Heart right ventricle (tissue), 16 donors: ENCODE measurements around the gene EXOC2. TPM values are rescaled to one million over a fixed set of nuclear protein-coding genes. Genes with fewer than 3 reads are reported as not detected.

Source experiments
- ATAC-seq, 8 donors: fragments of 200-7000 bp; cut with Tn5 transposase; one replicate each; pipeline ENCODE4 v1.9.1; 2020; ENCODE audit warnings: mild to moderate bottlenecking in 8 of 8, moderate library complexity in 8 of 8, moderate number of reproducible peaks in 1 of 8
- DNase-seq, 2 donors: peaks; one replicate each; pipeline ENCODE4 v3.0.0-alpha.2; 2020
- H3K27ac ChIP-seq, 10 donors: fragments of 200-600 bp; sonication (generic) in 2 of 10; one replicate each; pipeline versions ENCODE4 v1.5.0 to v1.8.0; 2020 to 2022; ENCODE audit warnings: mild to moderate bottlenecking in 3 of 10
- H3K27me3 ChIP-seq, 7 donors: fragments of 200-600 bp; one replicate each; pipeline ENCODE4 v1.8.0; 2021 to 2022; ENCODE audit warnings: mild to moderate bottlenecking in 2 of 7
- H3K36me3 ChIP-seq, 9 donors: fragments of 200-600 bp; sonication (generic) in 1 of 9; one replicate each; pipeline versions ENCODE4 v1.5.0 to v1.8.0; 2020 to 2022; ENCODE audit warnings: mild to moderate bottlenecking in 2 of 9
- H3K4me1 ChIP-seq, 9 donors: fragments of 200-600 bp; sonication (generic) in 1 of 9; one replicate each; pipeline versions ENCODE4 v1.5.0 to v1.8.0; 2020 to 2022; ENCODE audit warnings: mild to moderate bottlenecking in 4 of 9
- H3K4me3 ChIP-seq, 10 donors: fragments of 200-600 bp; sonication (generic) in 2 of 10; one replicate each; pipeline versions ENCODE4 v1.5.0 to v1.8.0; 2020 to 2022; ENCODE audit warnings: mild to moderate bottlenecking in 7 of 10, moderate library complexity in 2 of 10
- H3K9me3 ChIP-seq, 11 donors: fragments of 200-600 bp in 10 of 11; sonication (generic) in 2 of 11; one replicate each; pipeline versions ENCODE4 v1.5.0 to v1.8.0; 2013 to 2022; ENCODE audit warnings: mild to moderate bottlenecking in 2 of 11, control low read depth in 1 of 11, moderate library complexity in 1 of 11
- CTCF ChIP-seq, 9 donors: fragments of 200-600 bp; sonication (generic) in 2 of 9; IDR thresholded peaks; one replicate each; pipeline versions ENCODE4 v1.5.0 to v1.8.0; 2021 to 2022; ENCODE audit warnings: antibody characterized with exemption in 9 of 9, mild to moderate bottlenecking in 5 of 9, moderate library complexity in 1 of 9
- WGBS, 2 donors: extraction: QIAGEN DNeasy Blood & Tissue Kit; methylation state at CpG; one replicate each; pipeline ENCODE4 v1.1.7; 2013; ENCODE audit warnings: inconsistent platforms in 1 of 2; 5-methylcytosine and 5-hydroxymethylcytosine counted together
- intact Hi-C, 10 donors: fragments of 100-400 bp; cut with DNase I; formaldehyde crosslinking; loops; one replicate each; pipeline versions ENCODE4 v1.11.1 to v1.14.2; 2022
- polyA plus RNA-seq, 2 donors: library from polyadenylated mRNA; stranded (reverse); fragments of 200-250 nt; gene quantifications; one replicate each; pipeline ENCODE4 v1.2.3, GENCODE V29; 2013
- total RNA-seq, 10 donors: library from RNA; stranded (reverse); fragmentation: NEBNext Ultra II Directional in 3 of 10; extraction: Animal tissue kit (Norgen Biotek cat#: 25700) in 3 of 10; gene quantifications; one replicate each; pipeline versions ENCODE4 v1.2.1 to v1.2.4, GENCODE V29; 2021 to 2023
- donor health status: Arrhythmogenic right ventricular cardiomyopathy.
- donor health status: ischemic (EF 13 %, LVEDD 7.1; RV severe dilation, severe dysfunction).
- donor health status: healthy with polysubstance abuse.
- donor health status: DM: no; HTN: yes; CAD: no.
- donor health status: DM: no; HTN: no; CAD: no.
- donor health status: ischemic (EF 25% LVEDD 6.9; RV normal size, moderate dysfunction).
- donor health status: ischemic (EF 25% LVEDD 5.7; RV mildly dilated, moderate dysfunction).
- donor health status: healthy.
- donor health status: DM: yes; HTN: yes; CAD: no.
- donor health status: Ischemic cardiomyopathy.
- donor health status: ischemic (EF 35%, LVEDD 5.7; RV mildly dilated, moderate dysfunction).
- donor health status: nonischemic (EF 11% LVEDD 7.7; RV severe dilation, severe dysfunction).
- donor health status: DM: yes; HTN: yes; CAD: no.
- donor health status: PGD.
- donor health status: ischemic (EF 29% LVEDD 5.4; RV normal size, mild dysfunction).
- donor health status: nonischemic (EF 23%, LVEDD 6.1; RV moderate dilation, normal function).

Gene EXOC2
- total and polyA plus RNA-seq, 12 donors: 4.0 to 18.4 (median 12.9) TPM

- Histone ChIP-seq H3K27ac (no peak overlapping the region), H3K36me3 (peaks cover 0 to 20% (median 0%) of the 10 kb centered on the region in 9 donors), H3K4me1 (peaks cover 0 to 10% (median 0%) of the 10 kb centered on the region in 9 donors), H3K27me3 (no peaks in the 10 kb centered on the region), H3K9me3 (no peaks in the 10 kb centered on the region), H3K4me3 (no peak overlapping the region)
- intact Hi-C loops: no loop called here
- no peak for DNase-seq
- ATAC-seq: no peak
- TF ChIP-seq CTCF (IDR thresholded peaks at IDR 0.05): no peak
- WGBS, 2 donors: 80 to 93% methylated on average over 3 of the region's 3 CpGs
Measured at GRCh38 chr6:508614-509013, 184.3 kb downstream of the EXOC2 start.

- intact Hi-C loops: no loop called here
- ATAC-seq (no peak), DNase-seq (no peak)
- Histone ChIP-seq H3K9me3 (no peaks in the 10 kb centered on the region), H3K27ac (no peak overlapping the region), H3K27me3 (no peaks in the 10 kb centered on the region), H3K36me3 (peaks cover 0 to 14% (median 0%) of the 10 kb centered on the region in 9 donors), H3K4me3 (no peak overlapping the region), H3K4me1 (peaks cover 0 to 10% (median 0%) of the 10 kb centered on the region in 9 donors)
- WGBS, 2 donors: 86 to 95% methylated on average over 9 of the region's 9 CpGs
- TF ChIP-seq CTCF (IDR thresholded peaks at IDR 0.05): no peak
Measured at GRCh38 chr6:508006-508405, 184.9 kb downstream of the EXOC2 start.

GRCh38 chr6:506920-507622, 185.9 kb downstream of the EXOC2 start:
- no peaks in the 10 kb centered on the region for H3K9me3 ChIP-seq
- ATAC-seq: no peak

GRCh38 chr6:506508-506907, 186.4 kb downstream of the EXOC2 start:
- no peaks in the 10 kb centered on the region for H3K9me3 ChIP-seq
- H3K27me3 ChIP-seq: no peaks in the 10 kb centered on the region
- no peak for TF ChIP-seq CTCF (IDR thresholded peaks at IDR 0.05)
- peaks cover 0 to 8% (median 0%) of the 10 kb centered on the region in 9 donors for H3K36me3 ChIP-seq
- ATAC-seq: no peak
- H3K4me3 ChIP-seq: no peak overlapping the region
- intact Hi-C loops: no loop called here
- WGBS, 2 donors: 60 to 66% methylated on average over 4 of the region's 4 CpGs
- DNase-seq: no peak
- H3K27ac ChIP-seq: no peak overlapping the region
- H3K4me1 ChIP-seq: peaks cover 0 to 17% (median 0%) of the 10 kb centered on the region in 9 donors

More at GRCh38 chr6:506920-507622, 185.9 kb downstream of the EXOC2 start:
- Histone ChIP-seq H3K4me1 (peaks cover 0 to 13% (median 0%) of the 10 kb centered on the region in 9 donors), H3K4me3 (no peak overlapping the region), H3K27ac (no peak overlapping the region), H3K36me3 (peaks cover 0 to 10% (median 0%) of the 10 kb centered on the region in 9 donors), H3K27me3 (no peaks in the 10 kb centered on the region)
- DNase-seq: no peak
- WGBS, 2 donors: 68 to 74% methylated on average over 1 of the region's 1 CpG
- no peak for TF ChIP-seq CTCF (IDR thresholded peaks at IDR 0.05)
- intact Hi-C loops: no loop called here
